Measurements from ENCODE around the gene ITGB3.

The ITGB3 gene

DNA sequence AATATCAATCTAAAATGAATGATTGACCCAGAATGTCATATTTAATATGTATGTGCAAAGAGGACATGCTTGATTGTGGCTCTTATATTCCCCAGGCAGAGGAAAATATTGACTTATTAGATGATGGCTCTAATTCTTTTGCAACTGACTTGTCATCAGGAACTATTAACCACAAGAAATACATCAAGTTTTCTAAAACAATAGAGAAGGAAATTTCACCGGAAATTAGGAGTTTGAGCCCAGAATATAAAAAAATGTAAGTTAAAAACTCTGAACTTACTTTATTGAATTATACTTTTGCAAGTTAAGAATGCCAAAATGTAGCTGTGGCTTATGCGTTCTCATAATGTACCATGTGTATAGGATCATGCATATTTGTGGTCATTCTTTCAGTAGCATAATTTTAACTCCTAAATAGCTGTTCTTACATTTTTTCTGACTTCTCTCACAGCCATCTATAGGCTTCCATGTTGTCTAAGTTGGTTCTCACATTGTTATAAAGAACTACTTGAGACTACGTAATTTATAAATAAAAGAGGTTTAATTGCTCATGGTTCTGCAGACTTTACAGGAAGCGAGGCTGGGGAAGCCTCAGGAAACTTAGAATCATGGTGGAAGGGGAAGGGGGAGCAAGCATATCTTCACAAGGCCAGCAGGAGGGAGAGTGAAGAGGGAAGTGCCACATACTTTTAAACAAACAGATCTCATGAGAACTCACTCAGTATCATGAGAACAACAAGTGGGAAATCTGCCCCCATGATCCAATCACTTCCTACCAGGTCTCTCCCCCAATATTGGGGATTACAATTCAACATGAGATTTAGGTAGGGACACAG is 81.7 kb downstream of the ITGB3 start:
- no peak for DNase-seq (ENCODE audit: low read depth in 2 of 2)

DNA sequence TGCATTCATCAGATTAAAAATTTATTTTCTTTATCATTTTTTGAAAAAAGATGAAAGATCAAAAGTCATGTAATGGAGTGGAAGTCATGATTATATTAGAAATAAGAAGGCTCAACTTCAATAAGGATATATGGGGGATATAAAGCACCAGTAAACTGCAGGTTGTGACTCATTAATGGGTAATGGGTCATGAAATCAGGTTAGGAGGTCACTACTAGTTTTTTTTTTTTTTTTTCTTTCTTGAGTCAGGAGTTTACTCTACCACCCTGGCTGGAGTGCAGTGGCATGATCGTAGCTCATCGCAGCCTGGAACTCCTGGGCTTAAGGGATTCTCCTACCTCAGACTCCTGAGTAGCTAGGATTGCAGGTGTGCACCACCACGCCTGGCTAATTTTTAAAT is 84.4 kb downstream of the ITGB3 start:
- DNase-seq (ENCODE audit: low read depth in 2 of 2) = no peak

GRCh38 chr17:47352848-47353247 is 99.2 kb downstream of the ITGB3 start:
- DNase-seq (ENCODE audit: low read depth in 2 of 2) = no peak

GRCh38 chr17:47358652-47359051 is 105.0 kb downstream of the ITGB3 start:
- DNase-seq (ENCODE audit: low read depth in 2 of 2) = no peak

All from stimulated activated CD4-positive, alpha-beta T cell treated with anti-CD3 and anti-CD28 coated beads, Interleukin-1b, Interleukin-23, amount 100 ng/mL, for 1 hour (primary cell).